Measurements from ENCODE around the gene RTN4RL1. TPM values are rescaled to one million over a fixed set of nuclear protein-coding genes. Genes with fewer than 3 reads are reported as not detected.

Gene RTN4RL1
- total RNA-seq, 2 donors from 2014 or later: 5.4 to 8.0 TPM

DNA sequence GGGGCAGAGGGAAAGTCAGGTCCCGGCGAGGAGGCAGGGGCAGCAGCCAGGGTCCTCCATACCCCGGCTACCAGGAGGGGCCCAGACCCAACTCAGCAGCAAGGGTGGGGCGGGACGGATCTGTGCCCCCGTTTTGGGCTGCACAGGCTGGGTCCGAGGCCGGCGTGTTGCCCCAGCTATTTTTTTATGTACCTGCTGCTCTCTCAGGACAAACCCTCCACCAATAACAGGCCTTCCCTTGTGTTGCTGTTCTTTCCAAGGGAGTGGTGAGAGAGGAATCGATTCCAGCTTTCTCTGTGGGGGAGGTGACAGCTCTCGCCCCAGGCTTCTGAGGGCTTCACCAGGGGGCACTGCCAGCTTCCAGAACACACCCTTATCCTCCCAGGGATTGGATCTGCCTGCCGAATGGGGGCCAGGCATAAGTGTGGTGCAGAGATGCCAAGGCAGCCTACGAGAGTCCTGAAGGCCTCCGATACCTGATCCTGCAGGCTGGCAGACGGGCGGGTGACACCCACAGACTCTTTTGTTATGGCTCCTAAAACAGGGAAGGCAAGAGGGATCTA is 22.3 kb downstream of the RTN4RL1 start:
- DNase-seq (ENCODE audit: low spot score): no peak
- Histone ChIP-seq H3K4me1 (ENCODE audit: control insufficient read depth in 1 of 2, low read depth in 2 of 2) (peaks cover 19 to 27% of the 10 kb centered on the region in 2 donors), H3K27ac (no peak overlapping the region), H3K27me3 (replicated peaks; ENCODE audit: insufficient read depth) (no peaks in the 10 kb centered on the region), H3K9me3 (no peaks in the 10 kb centered on the region), H3K36me3 (no peaks in the 10 kb centered on the region), H3K4me3 (no peak overlapping the region)
- no peak for ATAC-seq (ENCODE audit: insufficient number of reproducible peaks, low FRiP score, low read depth)
- TF ChIP-seq, protein P1, sequence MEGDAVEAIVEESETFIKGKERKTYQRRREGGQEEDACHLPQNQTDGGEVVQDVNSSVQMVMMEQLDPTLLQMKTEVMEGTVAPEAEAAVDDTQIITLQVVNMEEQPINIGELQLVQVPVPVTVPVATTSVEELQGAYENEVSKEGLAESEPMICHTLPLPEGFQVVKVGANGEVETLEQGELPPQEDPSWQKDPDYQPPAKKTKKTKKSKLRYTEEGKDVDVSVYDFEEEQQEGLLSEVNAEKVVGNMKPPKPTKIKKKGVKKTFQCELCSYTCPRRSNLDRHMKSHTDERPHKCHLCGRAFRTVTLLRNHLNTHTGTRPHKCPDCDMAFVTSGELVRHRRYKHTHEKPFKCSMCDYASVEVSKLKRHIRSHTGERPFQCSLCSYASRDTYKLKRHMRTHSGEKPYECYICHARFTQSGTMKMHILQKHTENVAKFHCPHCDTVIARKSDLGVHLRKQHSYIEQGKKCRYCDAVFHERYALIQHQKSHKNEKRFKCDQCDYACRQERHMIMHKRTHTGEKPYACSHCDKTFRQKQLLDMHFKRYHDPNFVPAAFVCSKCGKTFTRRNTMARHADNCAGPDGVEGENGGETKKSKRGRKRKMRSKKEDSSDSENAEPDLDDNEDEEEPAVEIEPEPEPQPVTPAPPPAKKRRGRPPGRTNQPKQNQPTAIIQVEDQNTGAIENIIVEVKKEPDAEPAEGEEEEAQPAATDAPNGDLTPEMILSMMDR (IDR thresholded peaks at IDR 0.05): no peak

DNA sequence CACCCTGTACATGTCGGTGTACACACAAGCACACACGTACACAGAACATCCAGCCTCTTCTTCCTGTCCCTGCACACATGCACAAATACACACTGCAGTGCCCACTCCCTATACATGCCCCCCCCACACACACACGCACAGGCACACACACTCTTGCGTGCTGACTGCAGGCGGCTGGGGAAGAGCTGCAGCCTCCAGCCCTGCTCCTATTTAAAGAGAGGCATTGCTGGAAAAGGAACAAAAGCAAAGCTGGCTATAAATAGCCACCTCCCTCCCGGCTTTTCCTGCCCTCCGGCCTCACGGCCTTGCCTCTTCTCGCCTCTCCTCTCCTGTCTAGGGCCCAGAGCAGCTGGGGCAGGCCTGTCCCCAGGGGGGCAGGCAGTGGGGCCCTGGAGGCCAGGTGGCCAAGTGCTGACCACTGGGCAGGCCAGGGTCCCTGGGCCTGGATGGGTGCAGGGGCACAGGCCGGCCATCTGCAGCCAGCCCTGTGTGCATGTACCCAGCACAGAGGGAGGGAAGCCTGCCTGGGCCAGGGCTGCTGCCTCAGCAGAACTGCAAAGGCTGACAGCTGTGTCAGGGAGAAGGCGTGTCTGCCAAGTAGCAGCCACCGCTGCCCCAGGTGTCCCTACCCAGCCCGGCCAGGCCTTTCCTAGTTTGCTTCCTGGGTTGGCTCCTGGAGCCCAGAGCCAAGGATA is 25.4 kb downstream of the RTN4RL1 start:
- Histone ChIP-seq H3K27me3 (replicated peaks; ENCODE audit: insufficient read depth) (no peaks in the 10 kb centered on the region), H3K4me1 (ENCODE audit: control insufficient read depth in 1 of 2, low read depth in 2 of 2) (peaks cover 26 to 40% of the 10 kb centered on the region in 2 donors), H3K9me3 (no peaks in the 10 kb centered on the region), H3K36me3 (no peaks in the 10 kb centered on the region), H3K27ac (peak overlapping the region; percentile 70 to 74), H3K4me3 (peak overlapping the region; percentile 46)
- ATAC-seq (ENCODE audit: insufficient number of reproducible peaks, low FRiP score, low read depth) (peak; percentile 46), DNase-seq (ENCODE audit: low spot score) (no peak)
- TF ChIP-seq, protein P1 (IDR thresholded peaks at IDR 0.05): no peak

DNA sequence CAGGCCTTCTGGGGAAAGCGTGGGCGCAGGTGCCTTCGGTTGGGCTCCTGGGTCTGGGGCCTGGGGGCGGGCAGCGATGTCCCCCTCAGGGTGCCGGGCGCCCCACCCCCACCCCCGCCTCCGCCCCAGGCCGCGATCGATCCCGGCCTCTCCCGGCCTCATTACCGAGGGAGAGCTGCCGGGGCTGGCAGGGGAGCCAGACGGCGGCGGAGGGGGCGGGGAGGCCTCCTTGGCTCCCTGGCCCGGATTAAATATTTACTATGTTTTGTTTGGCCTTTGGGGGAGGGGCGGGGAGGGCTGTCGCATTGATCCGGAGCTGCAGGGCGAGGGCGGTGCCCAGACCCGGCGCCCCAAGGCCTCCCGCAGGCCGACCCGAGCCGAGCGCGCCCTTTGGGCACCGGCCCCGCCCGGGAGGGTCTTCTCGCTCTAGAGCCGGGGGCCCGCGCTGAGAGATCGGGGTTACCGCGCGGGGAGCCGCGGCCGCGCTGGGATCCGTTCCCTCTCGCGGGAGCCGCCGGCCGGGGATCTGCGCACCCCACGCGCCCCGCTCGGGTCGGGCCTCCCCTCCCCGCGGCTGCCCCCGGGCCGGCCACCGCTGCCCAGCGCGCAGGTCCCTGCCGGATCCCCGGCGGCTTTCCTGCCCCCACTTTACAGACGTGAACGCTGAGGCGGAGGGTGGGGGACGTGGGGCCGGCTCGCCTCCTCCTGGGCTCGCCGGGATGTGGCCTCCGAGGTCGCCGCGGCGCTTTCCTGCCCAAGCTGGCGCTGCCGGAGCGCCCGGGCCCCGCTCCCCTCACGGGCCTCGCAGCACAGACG is 27.0 kb downstream of the RTN4RL1 start:
- DNase-seq (ENCODE audit: low spot score) (no peak), ATAC-seq (ENCODE audit: insufficient number of reproducible peaks, low FRiP score, low read depth) (no peak)
- H3K27ac ChIP-seq: peak overlapping the region in 1 of 2 donors; percentile 21
- peaks cover 26 to 40% of the 10 kb centered on the region in 2 donors for H3K4me1 ChIP-seq (ENCODE audit: control insufficient read depth in 1 of 2, low read depth in 2 of 2)
- no peaks in the 10 kb centered on the region for H3K9me3 ChIP-seq
- H3K4me3 ChIP-seq: peak overlapping the region; percentile 79
- H3K27me3 ChIP-seq (replicated peaks; ENCODE audit: insufficient read depth): no peaks in the 10 kb centered on the region
- TF ChIP-seq, protein P1 (IDR thresholded peaks at IDR 0.05): no peak
- H3K36me3 ChIP-seq: no peaks in the 10 kb centered on the region

DNA sequence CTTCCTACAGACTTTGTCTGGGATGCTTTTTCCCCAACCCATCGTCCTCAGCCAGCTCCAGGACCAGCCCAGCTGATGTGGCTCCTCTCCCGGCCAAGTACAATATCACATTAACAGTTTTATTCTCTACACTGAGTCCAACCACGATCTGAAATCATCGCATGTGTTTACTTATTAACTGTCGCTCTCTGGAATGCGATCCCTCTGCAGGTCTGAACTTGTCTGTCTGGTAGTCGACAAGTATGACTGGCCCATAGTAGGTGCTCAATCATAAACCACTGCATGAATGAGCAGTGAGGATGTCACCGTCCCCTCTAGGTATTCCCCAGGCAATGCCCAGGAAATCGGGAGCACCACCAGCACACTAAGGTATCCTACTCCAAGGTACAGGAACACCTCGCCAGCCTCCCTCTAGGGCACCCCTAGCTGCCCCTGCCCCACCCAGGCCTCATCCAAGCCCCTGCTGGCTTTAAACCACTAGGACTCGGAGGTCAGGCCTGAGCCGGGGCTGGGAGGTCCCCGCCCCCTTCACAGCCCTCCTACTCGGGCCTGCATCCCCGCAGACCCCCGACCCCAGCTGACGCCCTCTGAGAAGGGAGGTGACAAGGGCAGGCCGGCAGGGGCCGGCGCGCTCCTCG is 27.7 kb downstream of the RTN4RL1 start:
- TF ChIP-seq, protein P1 (IDR thresholded peaks at IDR 0.05): no peak
- no peak for ATAC-seq (ENCODE audit: insufficient number of reproducible peaks, low FRiP score, low read depth)
- DNase-seq (ENCODE audit: low spot score): no peak
- H3K27me3 ChIP-seq (replicated peaks; ENCODE audit: insufficient read depth): no peaks in the 10 kb centered on the region
- H3K36me3 ChIP-seq: no peaks in the 10 kb centered on the region
- H3K9me3 ChIP-seq: no peaks in the 10 kb centered on the region
- peak overlapping the region; percentile 79 for H3K4me3 ChIP-seq
- H3K27ac ChIP-seq: no peak overlapping the region
- H3K4me1 ChIP-seq (ENCODE audit: control insufficient read depth in 1 of 2, low read depth in 2 of 2): peaks cover 26 to 40% of the 10 kb centered on the region in 2 donors
